Astrocyte (in vitro differentiated cells and primary cell): ENCODE measurements around the gene AHNAK.

Source experiments
- EZH2 ChIP-seq: IDR thresholded peaks from 2 replicates; pipeline ENCODE4 v1.6.1; 2012; ENCODE audit warnings: mild to moderate bottlenecking, low read length, inconsistent platforms; ENCODE audit not compliant: insufficient read depth
- TF ChIP-seq, protein P1 (sequence below): IDR thresholded peaks from 2 replicates; pipeline ENCODE4 v1.5.1; 2011; ENCODE audit warnings: low read depth, mild to moderate bottlenecking, inconsistent platforms, low read length, moderate library complexity; ENCODE audit not compliant: insufficient read depth

DNA sequence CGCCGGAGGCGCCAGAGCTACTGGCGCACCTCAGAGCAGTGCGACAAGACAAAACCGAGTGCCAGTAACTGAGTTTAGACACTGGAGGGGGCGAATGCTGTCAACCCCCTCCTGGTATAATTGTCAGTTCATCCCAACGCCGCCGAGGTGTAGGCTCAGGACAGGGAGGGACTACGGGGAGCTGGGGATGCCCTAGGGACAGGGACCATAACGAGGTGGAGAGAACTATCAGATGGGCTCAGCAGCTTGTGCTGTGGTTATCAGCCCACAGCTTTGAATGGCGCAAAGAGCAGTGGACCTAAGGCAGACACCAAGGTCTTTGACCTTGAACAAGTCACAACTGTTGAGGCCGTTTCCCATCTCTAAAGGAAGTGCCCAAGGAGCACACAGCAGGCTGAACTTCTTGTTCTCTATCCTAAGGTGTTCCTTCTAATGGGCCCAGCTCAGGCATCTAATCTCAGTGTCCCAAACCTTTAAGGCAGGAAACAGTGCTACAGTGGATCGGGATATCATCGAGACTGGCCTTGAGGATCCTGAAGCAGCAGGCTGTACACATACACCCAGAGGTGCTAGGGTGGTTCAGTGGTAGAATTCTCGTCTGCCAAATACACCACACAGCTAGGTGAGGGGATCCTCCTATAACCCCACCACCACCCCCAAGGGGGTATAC lies 45.7 kb upstream of the AHNAK start:
- TF ChIP-seq, protein P1, sequence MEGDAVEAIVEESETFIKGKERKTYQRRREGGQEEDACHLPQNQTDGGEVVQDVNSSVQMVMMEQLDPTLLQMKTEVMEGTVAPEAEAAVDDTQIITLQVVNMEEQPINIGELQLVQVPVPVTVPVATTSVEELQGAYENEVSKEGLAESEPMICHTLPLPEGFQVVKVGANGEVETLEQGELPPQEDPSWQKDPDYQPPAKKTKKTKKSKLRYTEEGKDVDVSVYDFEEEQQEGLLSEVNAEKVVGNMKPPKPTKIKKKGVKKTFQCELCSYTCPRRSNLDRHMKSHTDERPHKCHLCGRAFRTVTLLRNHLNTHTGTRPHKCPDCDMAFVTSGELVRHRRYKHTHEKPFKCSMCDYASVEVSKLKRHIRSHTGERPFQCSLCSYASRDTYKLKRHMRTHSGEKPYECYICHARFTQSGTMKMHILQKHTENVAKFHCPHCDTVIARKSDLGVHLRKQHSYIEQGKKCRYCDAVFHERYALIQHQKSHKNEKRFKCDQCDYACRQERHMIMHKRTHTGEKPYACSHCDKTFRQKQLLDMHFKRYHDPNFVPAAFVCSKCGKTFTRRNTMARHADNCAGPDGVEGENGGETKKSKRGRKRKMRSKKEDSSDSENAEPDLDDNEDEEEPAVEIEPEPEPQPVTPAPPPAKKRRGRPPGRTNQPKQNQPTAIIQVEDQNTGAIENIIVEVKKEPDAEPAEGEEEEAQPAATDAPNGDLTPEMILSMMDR, result no peak
- TF ChIP-seq EZH2, result no peak
